SU-DHL-6 (cell line): ENCODE measurements around the gene LTB4R.
A peak's percentile ranks its signal among the peaks of the same experiment; 100 is the strongest.
"Not testable (repeated sequence)": the region's sequence is repeated elsewhere in the genome, so short reads cannot be mapped to it uniquely, and the experiment has no call there.

Experiments used
- H2AFZ ChIP-seq: fragments of 200-600 bp; sonication (generic); 2 replicates; pipeline ENCODE4 v1.6.1; 2014; ENCODE audit warnings: low read depth, mild to moderate bottlenecking, moderate library complexity, mixed read lengths, antibody characterized with exemption, low read length; ENCODE audit not compliant: severe bottlenecking
- H3F3A ChIP-seq: fragments of 200-600 bp; shearing (Covaris generic); 2 replicates; pipeline ENCODE4 v1.6.0; 2016; ENCODE audit warnings: antibody characterized with exemption, mild to moderate bottlenecking; ENCODE audit not compliant: insufficient read depth
- H3K27ac ChIP-seq: fragments of 200-600 bp; sonication (generic); 2 replicates; pipeline ENCODE4 v1.5.1; 2016; ENCODE audit warnings: low read depth, mild to moderate bottlenecking, low read length, moderate library complexity, mixed read lengths
- H3K27me3 ChIP-seq: fragments of 200-600 bp; sonication (generic), shearing (Covaris generic); 2 replicates; pipeline ENCODE4 v1.6.0; 2014; ENCODE audit warnings: mild to moderate bottlenecking, low read length
- H3K36me3 ChIP-seq: fragments of 200-600 bp; sonication (generic); 2 replicates; pipeline ENCODE4 v1.6.1; 2014; ENCODE audit warnings: mild to moderate bottlenecking, low read length, mixed read lengths
- H3K4me2 ChIP-seq: fragments of 300-600, 200-600 bp; shearing (Covaris generic), sonication (generic); 2 replicates; pipeline ENCODE4 v1.6.0; 2014; ENCODE audit warnings: low read length, low read depth, mild to moderate bottlenecking; ENCODE audit not compliant: poor library complexity, severe bottlenecking
- H3K4me3 ChIP-seq: fragments of 200-600 bp; sonication (generic); 2 replicates; pipeline ENCODE4 v1.5.1; 2014; ENCODE audit warnings: antibody characterized with exemption, low read length, mild to moderate bottlenecking, mixed read lengths; ENCODE audit not compliant: insufficient read depth, poor library complexity, severe bottlenecking
- H3K79me2 ChIP-seq: fragments of 200-600 bp; sonication (generic); 2 replicates; pipeline ENCODE4 v1.6.1; 2014; ENCODE audit warnings: mild to moderate bottlenecking, low read length, moderate library complexity; ENCODE audit not compliant: insufficient read depth
- H3K9ac ChIP-seq: fragments of 200-600 bp; sonication (generic); 2 replicates; pipeline ENCODE4 v1.7.0; 2014; ENCODE audit warnings: mild to moderate bottlenecking, low read length
- H3K9me2 ChIP-seq: fragments of 200-600 bp; sonication (generic); replicated peaks from 2 replicates; pipeline ENCODE4 v1.6.1; 2014; ENCODE audit warnings: low read length; ENCODE audit not compliant: insufficient read depth
- H3K9me3 ChIP-seq: fragments of 200-600 bp; sonication (generic); 2 replicates; pipeline ENCODE4 v1.6.1; 2014; ENCODE audit warnings: low read length, mixed read lengths; ENCODE audit not compliant: insufficient read depth
- H4K20me1 ChIP-seq: fragments of 200-600 bp; sonication (generic); 2 replicates; pipeline ENCODE4 v1.6.1; 2014; ENCODE audit warnings: low read depth, mild to moderate bottlenecking, antibody characterized with exemption, low read length, moderate library complexity, mixed read lengths
- EZH2phosphoT487 ChIP-seq: fragments of 200-600 bp; sonication (generic), shearing (Covaris generic); conservative IDR thresholded peaks from 2 replicates; pipeline ENCODE4 v1.6.1; 2018; ENCODE audit warnings: mild to moderate bottlenecking, antibody characterized with exemption, low read length, moderate library complexity, mixed read lengths
- TF ChIP-seq, protein P1 (sequence below): fragments of 200-600 bp; sonication (generic); IDR thresholded peaks from one replicate; pipeline ENCODE4 v1.5.1; 2017; ENCODE audit warnings: antibody characterized with exemption, mild to moderate bottlenecking, low read length, moderate library complexity; ENCODE audit not compliant: insufficient read depth, poor library complexity, severe bottlenecking

Gene LTB4R

DNA sequence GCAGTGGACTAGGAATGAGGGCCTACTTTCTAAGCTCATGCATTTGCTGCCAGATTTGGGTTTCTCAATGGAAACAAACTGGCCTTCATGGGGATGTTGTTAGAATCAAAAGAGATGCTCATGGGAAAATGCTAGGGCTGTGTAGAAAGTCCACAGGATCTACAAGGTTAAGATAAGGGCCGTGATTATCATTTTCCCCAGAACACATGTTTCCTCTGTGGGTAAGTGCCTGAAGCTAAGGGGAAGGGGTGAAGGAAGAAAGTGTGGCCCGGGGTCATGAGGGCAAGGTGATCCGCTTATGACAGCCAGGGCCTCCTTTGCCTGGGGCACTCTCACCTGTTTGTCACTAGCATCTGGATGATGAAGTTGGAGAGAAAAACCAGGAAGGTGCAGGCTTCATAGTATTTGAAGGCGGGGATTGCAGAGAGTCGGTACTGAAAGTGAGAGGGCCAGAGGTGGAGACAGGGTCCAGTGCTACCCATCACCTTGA, 13.8 kb downstream of the LTB4R start:
- H4K20me1 ChIP-seq = no peaks in the 10 kb centered on the region
- no peak overlapping the region for H3K9ac ChIP-seq
- no peak overlapping the region for H3K27ac ChIP-seq
- no peaks in the 10 kb centered on the region for H3K79me2 ChIP-seq
- no peak overlapping the region for H3K4me3 ChIP-seq
- H2AFZ ChIP-seq = no peak overlapping the region
- H3K27me3 ChIP-seq = no peaks in the 10 kb centered on the region
- TF ChIP-seq EZH2phosphoT487 = no peak
- TF ChIP-seq, protein P1, sequence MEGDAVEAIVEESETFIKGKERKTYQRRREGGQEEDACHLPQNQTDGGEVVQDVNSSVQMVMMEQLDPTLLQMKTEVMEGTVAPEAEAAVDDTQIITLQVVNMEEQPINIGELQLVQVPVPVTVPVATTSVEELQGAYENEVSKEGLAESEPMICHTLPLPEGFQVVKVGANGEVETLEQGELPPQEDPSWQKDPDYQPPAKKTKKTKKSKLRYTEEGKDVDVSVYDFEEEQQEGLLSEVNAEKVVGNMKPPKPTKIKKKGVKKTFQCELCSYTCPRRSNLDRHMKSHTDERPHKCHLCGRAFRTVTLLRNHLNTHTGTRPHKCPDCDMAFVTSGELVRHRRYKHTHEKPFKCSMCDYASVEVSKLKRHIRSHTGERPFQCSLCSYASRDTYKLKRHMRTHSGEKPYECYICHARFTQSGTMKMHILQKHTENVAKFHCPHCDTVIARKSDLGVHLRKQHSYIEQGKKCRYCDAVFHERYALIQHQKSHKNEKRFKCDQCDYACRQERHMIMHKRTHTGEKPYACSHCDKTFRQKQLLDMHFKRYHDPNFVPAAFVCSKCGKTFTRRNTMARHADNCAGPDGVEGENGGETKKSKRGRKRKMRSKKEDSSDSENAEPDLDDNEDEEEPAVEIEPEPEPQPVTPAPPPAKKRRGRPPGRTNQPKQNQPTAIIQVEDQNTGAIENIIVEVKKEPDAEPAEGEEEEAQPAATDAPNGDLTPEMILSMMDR = no peak
- no peaks in the 10 kb centered on the region for H3K36me3 ChIP-seq
- no peaks in the 10 kb centered on the region for H3K9me2 ChIP-seq
- H3F3A ChIP-seq = no peaks in the 10 kb centered on the region
- H3K9me3 ChIP-seq = no peaks in the 10 kb centered on the region
- H3K4me2 ChIP-seq = no peak overlapping the region

DNA sequence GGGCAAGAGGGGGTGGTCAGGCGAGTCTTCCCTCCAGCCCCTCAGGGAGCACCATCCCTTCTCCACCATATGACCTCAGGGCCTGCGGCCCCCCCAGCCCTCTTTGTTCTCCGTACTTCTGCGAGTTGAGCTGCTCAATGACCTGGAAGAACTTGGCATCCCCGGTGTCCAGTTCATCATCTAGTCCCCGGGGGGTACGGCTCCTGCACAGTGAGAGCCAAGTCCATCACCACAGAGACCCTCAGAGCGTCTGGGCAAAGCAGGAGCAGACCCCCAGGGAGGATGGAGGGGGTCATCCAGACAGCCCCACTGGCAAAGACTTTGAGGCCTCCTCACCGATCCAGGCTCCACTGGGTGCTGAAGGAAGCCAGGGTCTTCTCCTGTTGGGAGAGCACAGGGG, 14.7 kb downstream of the LTB4R start:
- H3K9me3 ChIP-seq = no peaks in the 10 kb centered on the region
- no peaks in the 10 kb centered on the region for H3K79me2 ChIP-seq
- no peak overlapping the region for H3K27ac ChIP-seq
- no peaks in the 10 kb centered on the region for H3F3A ChIP-seq
- H3K9ac ChIP-seq = no peak overlapping the region
- H3K4me3 ChIP-seq = no peak overlapping the region
- TF ChIP-seq EZH2phosphoT487 = no peak
- TF ChIP-seq, protein P1 = no peak
- H4K20me1 ChIP-seq = no peaks in the 10 kb centered on the region
- no peak overlapping the region for H3K4me2 ChIP-seq
- no peak overlapping the region for H2AFZ ChIP-seq
- no peaks in the 10 kb centered on the region for H3K27me3 ChIP-seq
- no peaks in the 10 kb centered on the region for H3K36me3 ChIP-seq
- no peaks in the 10 kb centered on the region for H3K9me2 ChIP-seq

DNA sequence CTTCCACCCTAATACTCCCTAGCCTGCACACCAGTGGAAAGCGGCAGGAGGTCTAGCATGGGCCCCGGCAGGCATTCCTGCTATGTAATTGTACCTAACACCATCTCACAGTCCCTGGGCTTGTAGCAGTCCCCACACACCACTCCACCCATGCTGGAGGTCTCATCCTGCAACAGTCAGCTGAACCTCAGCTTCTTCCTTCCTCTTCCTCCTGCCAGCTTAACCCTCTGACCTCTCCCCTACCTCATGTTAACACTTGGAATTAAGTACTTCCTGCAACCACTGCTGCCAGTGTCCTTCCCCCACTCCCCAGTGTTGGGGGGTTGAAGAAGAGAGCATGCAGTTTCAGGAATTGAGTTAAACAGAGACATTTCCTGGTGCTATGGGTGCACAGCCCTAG, 16.0 kb downstream of the LTB4R start:
- TF ChIP-seq, protein P1 = no peak
- TF ChIP-seq EZH2phosphoT487 = no peak
- no peaks in the 10 kb centered on the region for H3K36me3 ChIP-seq
- no peak overlapping the region for H3K9ac ChIP-seq
- no peaks in the 10 kb centered on the region for H3K9me3 ChIP-seq
- H3K4me3 ChIP-seq = no peak overlapping the region
- H3F3A ChIP-seq = no peaks in the 10 kb centered on the region
- H3K79me2 ChIP-seq = no peaks in the 10 kb centered on the region
- no peak overlapping the region for H2AFZ ChIP-seq
- H3K4me2 ChIP-seq = no peak overlapping the region
- no peaks in the 10 kb centered on the region for H3K27me3 ChIP-seq
- no peak overlapping the region for H3K27ac ChIP-seq
- H3K9me2 ChIP-seq = no peaks in the 10 kb centered on the region
- no peaks in the 10 kb centered on the region for H4K20me1 ChIP-seq

DNA sequence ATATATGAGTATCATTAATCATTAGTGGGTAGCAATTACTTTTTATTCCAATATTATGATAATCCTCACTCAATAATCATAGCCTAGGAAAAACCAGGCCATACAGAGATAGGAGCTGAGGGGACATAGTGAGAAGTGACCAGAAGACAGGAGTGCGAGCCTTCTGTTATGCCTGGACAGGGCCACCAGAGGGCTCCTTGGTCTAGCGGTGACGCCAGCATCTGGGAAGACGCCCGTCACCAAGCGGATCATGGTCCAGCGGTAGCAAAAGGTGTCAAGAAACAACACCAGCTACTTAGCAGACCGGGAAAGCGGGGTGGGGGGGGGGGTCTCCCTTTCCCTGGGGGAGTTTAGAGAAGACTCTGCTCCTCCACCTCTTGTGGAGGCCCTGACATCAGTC, 16.6 kb downstream of the LTB4R start:
- H3K4me3 ChIP-seq, H3K4me2 ChIP-seq, H4K20me1 ChIP-seq, H3K9me3 ChIP-seq, H3K9me2 ChIP-seq, H2AFZ ChIP-seq, H3K9ac ChIP-seq, H3K79me2 ChIP-seq, H3F3A ChIP-seq, H3K27ac ChIP-seq, H3K36me3 ChIP-seq, H3K27me3 ChIP-seq: not testable (repeated sequence)
- TF ChIP-seq, protein P1 = peak; percentile 19
